Measurements from ENCODE around the gene HHAT. TPM values are rescaled to one million over a fixed set of nuclear protein-coding genes. Genes with fewer than 3 reads are reported as not detected.

The HHAT gene
- total RNA-seq, 1 donor from 2014 or later = 11.8 TPM

DNA sequence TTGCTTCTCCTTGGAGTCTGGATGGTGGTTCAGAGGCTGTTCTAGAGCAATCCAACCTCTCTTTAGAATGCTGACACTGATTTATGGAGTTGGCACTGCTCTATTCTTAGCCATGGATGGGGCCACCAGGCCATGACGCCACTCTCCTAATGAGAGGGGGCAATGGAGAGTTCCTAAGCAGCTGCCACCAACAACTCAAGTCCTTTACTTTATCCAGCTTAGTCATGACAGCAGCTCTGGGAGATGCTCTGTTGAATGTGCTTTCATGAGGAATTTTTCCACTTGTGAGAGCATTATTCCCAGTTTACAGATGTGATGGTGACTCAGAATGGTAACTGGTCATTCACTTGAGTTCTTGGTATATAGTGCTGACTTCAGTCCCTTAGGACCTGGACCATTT, 366.3 kb downstream of the HHAT start:
- Histone ChIP-seq H3K27ac (no peak overlapping the region), H3K4me1 (peaks cover 1% of the 10 kb centered on the region), H3K36me3 (no peaks in the 10 kb centered on the region), H3K9me3 (no peaks in the 10 kb centered on the region), H3K4me3 (no peak overlapping the region), H3K27me3 (no peaks in the 10 kb centered on the region)
- no peak for DNase-seq (ENCODE audit: extremely low spot score in 2 of 2)
- intact Hi-C loops (cut with DNase I) = no loop called here
- TF ChIP-seq CTCF (IDR thresholded peaks at IDR 0.05) (no peak), POLR2AphosphoS5 (IDR thresholded peaks at IDR 0.05; ENCODE audit: insufficient read depth in 1 of 2, low read depth in 1 of 2) (no peak), POLR2A (IDR thresholded peaks at IDR 0.05) (no peak)

DNA sequence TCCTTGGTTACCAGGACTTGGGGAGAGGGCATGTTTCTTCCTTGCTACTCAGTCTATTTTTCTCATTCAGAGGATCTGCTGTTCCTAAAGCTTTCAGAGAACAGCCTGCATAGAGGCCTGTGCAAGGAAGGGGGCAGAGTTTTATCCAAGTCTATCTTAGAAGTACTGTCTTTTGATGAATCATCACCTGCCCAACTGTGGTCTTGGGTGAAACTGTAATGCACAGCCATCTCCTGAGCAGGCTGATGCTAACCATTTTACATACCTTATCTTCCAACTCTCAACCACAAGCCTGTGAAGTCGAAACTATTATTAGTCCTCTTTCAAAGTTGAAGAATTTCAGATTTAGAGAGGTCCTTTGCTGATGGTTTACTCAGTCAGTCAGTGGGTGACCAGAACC, 368.0 kb downstream of the HHAT start:
- Histone ChIP-seq H3K36me3 (no peaks in the 10 kb centered on the region), H3K4me3 (no peak overlapping the region), H3K9me3 (no peaks in the 10 kb centered on the region), H3K27me3 (no peaks in the 10 kb centered on the region), H3K27ac (no peak overlapping the region), H3K4me1 (peaks cover 8% of the 10 kb centered on the region)
- DNase-seq (ENCODE audit: extremely low spot score in 2 of 2) = no peak
- no peak for TF ChIP-seq POLR2A (IDR thresholded peaks at IDR 0.05)
- no peak for TF ChIP-seq POLR2AphosphoS5 (IDR thresholded peaks at IDR 0.05; ENCODE audit: insufficient read depth in 1 of 2, low read depth in 1 of 2)
- TF ChIP-seq CTCF (IDR thresholded peaks at IDR 0.05) = no peak
- intact Hi-C loops (cut with DNase I) = no loop called here

DNA sequence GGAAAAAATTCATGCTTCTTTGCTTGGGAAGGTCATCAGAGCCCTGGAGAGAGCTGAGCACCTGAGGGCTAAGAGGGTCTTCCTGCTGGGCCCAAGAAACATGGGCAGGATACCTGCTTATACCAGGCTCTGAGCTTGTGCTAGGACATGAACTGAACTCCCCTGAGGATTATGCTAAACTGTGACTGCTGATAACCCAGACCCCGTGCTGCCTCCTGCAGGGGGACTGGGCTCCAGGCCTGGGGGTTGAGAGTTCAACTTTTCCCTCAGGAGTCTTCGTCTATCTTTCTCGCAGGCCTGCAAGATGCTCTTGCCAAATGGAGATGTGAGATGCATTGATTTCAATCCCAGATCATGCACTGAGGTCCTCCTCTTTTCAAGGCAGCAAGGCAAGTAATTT, 368.5 kb downstream of the HHAT start:
- no peak for DNase-seq (ENCODE audit: extremely low spot score in 2 of 2)
- no peaks in the 10 kb centered on the region for H3K27me3 ChIP-seq
- intact Hi-C loops (cut with DNase I) = no loop called here

DNA sequence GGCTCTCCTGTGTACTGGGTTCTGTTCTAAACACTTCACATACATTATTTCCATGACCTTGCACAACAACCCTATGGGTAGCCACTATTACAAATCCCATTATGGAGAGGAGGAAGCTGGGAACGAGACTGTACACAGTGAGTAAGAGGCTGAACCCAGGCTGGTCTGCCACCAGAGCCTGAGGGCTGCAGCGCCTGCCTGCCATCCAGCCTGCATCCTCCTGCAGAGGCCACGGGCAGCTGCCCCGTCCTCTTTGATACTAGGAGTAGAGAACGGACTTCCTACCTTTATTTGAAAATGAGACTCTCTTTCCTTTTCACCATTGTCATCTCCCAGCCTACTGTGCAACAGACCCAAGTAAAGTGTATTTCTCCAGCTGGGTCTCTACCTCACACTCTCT, 370.0 kb downstream of the HHAT start:
- H3K36me3 ChIP-seq = no peaks in the 10 kb centered on the region
- TF ChIP-seq CTCF (IDR thresholded peaks at IDR 0.05) (no peak), POLR2A (IDR thresholded peaks at IDR 0.05) (no peak), POLR2AphosphoS5 (IDR thresholded peaks at IDR 0.05; ENCODE audit: insufficient read depth in 1 of 2, low read depth in 1 of 2) (no peak)

More for the DNA sequence above, 368.5 kb downstream of the HHAT start:
- Histone ChIP-seq H3K27ac (no peak overlapping the region), H3K4me1 (peaks cover 8% of the 10 kb centered on the region), H3K4me3 (no peak overlapping the region), H3K9me3 (no peaks in the 10 kb centered on the region), H3K36me3 (no peaks in the 10 kb centered on the region)
- no peak for TF ChIP-seq POLR2A (IDR thresholded peaks at IDR 0.05)
- no peak for TF ChIP-seq POLR2AphosphoS5 (IDR thresholded peaks at IDR 0.05; ENCODE audit: insufficient read depth in 1 of 2, low read depth in 1 of 2)
- TF ChIP-seq CTCF (IDR thresholded peaks at IDR 0.05) = no peak

DNA sequence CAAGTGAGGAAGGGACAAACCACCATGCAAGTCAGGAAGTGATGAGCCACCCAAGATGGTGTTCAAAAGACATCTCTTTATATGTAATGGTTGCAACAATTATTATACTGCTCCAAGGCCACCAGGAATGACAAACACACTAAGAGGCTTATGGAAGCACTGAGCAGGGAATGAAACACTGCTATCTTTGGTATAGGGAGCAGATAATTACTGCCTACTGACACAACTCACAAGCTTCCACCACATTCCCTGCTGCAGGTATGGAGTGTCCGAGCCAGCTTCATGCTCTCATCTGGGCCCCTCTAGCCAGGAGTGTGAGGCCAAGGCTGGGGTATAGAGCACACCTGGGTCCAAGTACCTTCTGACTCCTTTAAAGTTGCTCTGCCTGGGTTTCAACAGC, 371.4 kb downstream of the HHAT start:
- Histone ChIP-seq H3K27ac (no peak overlapping the region), H3K27me3 (no peaks in the 10 kb centered on the region), H3K4me1 (peaks cover 8% of the 10 kb centered on the region), H3K4me3 (no peak overlapping the region), H3K9me3 (no peaks in the 10 kb centered on the region), H3K36me3 (no peaks in the 10 kb centered on the region)
- intact Hi-C loops (cut with DNase I) = no loop called here
- TF ChIP-seq POLR2AphosphoS5 (IDR thresholded peaks at IDR 0.05; ENCODE audit: insufficient read depth in 1 of 2, low read depth in 1 of 2) (no peak), POLR2A (IDR thresholded peaks at IDR 0.05) (no peak), CTCF (IDR thresholded peaks at IDR 0.05) (no peak)
- no peak for DNase-seq (ENCODE audit: extremely low spot score in 2 of 2)

More for the DNA sequence above, 370.0 kb downstream of the HHAT start:
- intact Hi-C loops (cut with DNase I) = no loop called here
- H3K27ac ChIP-seq = no peak overlapping the region
- no peaks in the 10 kb centered on the region for H3K9me3 ChIP-seq
- H3K27me3 ChIP-seq = no peaks in the 10 kb centered on the region
- DNase-seq (ENCODE audit: extremely low spot score in 2 of 2) = no peak
- no peak overlapping the region for H3K4me3 ChIP-seq
- H3K4me1 ChIP-seq = peaks cover 8% of the 10 kb centered on the region

All from vagina (tissue), 2 donors.